ENCODE results near the gene NAV2. TPM values are rescaled to one million over a fixed set of nuclear protein-coding genes. Genes with fewer than 3 reads are reported as not detected.

NAV2 gene
- total and polyA plus RNA-seq, 2 experiments from 2014 or later, result 26.0 to 45.0 TPM

GRCh38 chr11:19740586-19740985, 27.9 kb downstream of the NAV2 start (continued):
- no peak for TF ChIP-seq ZNF462 (CRISPR knock-in tag; IDR thresholded peaks at IDR 0.05)
- no peak for TF ChIP-seq CTCF (conservative IDR thresholded peaks at IDR 0.05; ENCODE audit: low read depth in 2 of 2)
- no peak for TF ChIP-seq ZNF114 (CRISPR knock-in tag; IDR thresholded peaks at IDR 0.05)
- no peak for TF ChIP-seq POLR2AphosphoS5 (IDR thresholded peaks at IDR 0.05; ENCODE audit: low read depth)
- no peak for TF ChIP-seq ETS1 (IDR thresholded peaks at IDR 0.05)
- no peak for TF ChIP-seq ZNF331 (CRISPR knock-in tag; IDR thresholded peaks at IDR 0.05; ENCODE audit: low read depth)
- TF ChIP-seq JUNB (IDR thresholded peaks at IDR 0.05; ENCODE audit: unreplicated experiment), result no peak

Data from GM23338 (cell line).